K562 (cell line): ENCODE measurements around the gene EXOC4. TPM values are rescaled to one million over a fixed set of nuclear protein-coding genes. Genes with fewer than 3 reads are reported as not detected.

Experiments used
- ATAC-seq: fragments of 200-7000 bp; cut with Tn5 transposase; 3 replicates; pipeline ENCODE4 v1.9.1; 2020; ENCODE audit warnings: moderate library complexity
- BruUV-seq: library from RNA; stranded (reverse); fragments of 400-500 nt; replicated peaks from 2 replicates; lab custom pipeline; 2021; lab: Mats Ljungman, UMichigan
- CTCF ChIA-PET: fragments of 300-600 bp; formaldehyde crosslinking; extraction: SDS; loops from one replicate; lab custom pipeline; 2021; ENCODE audit warnings: low intra/inter-chr PET ratio; lab: Yijun Ruan, JAX
- POLR2A ChIA-PET: fragments of 300-600, 350-650 bp; sonication (Branson Sonifier 250); formaldehyde crosslinking; extraction: SDS; loops from one replicate; lab custom pipeline; 2021; ENCODE audit warnings: antibody characterized with exemption, inconsistent platforms; lab: Yijun Ruan, JAX
- DNase-seq, 4 experiments: peaks; one replicate each; pipeline versions ENCODE4 v3.0.0 to v3.0.0-alpha.2; 2011 to 2018; ENCODE audit warnings: low spot score in 3 of 4, mixed read lengths in 3 of 4; ENCODE audit errors: extremely low read depth in 1 of 4
- FAIRE-seq: peaks from 2 replicates; lab custom pipeline; 2011; peaks lifted over from hg19 to GRCh38; lab: Jason Lieb, UNC
- H2AFZ ChIP-seq: 2 replicates; pipeline ENCODE4 v1.6.0; 2011; ENCODE audit warnings: low read depth, low read length, control low read depth, inconsistent platforms
- H3K27ac ChIP-seq: fragments of 200-600 bp; 3 replicates; pipeline ENCODE4 v1.8.0; 2011; ENCODE audit warnings: low read depth, mild to moderate bottlenecking, control low read depth, inconsistent platforms, low read length, moderate library complexity, mixed read lengths; ENCODE audit errors: extremely low read depth
- H3K27me3 ChIP-seq, 2 experiments: fragments of 300-600 bp in 1 of 2; 2 replicates in 1 of 2; 3 replicates in 1 of 2; pipeline versions ENCODE4 v1.6.0 to v1.8.0; 2011; ENCODE audit warnings: inconsistent platforms in 2 of 2, low read length in 2 of 2, mild to moderate bottlenecking in 1 of 2, mixed read lengths in 1 of 2, moderate library complexity in 1 of 2; ENCODE audit not compliant: control insufficient read depth in 2 of 2, insufficient read depth in 2 of 2
- H3K36me3 ChIP-seq: fragments of 300-600 bp; 3 replicates; pipeline ENCODE4 v1.8.0; 2011; ENCODE audit warnings: mild to moderate bottlenecking, low read length, inconsistent platforms; ENCODE audit not compliant: control insufficient read depth, insufficient read depth
- H3K4me1 ChIP-seq, 2 experiments: fragments of 200-600 bp in 1 of 2; replicated peaks in 1 of 2; 2 replicates in 1 of 2; 3 replicates in 1 of 2; pipeline versions ENCODE4 v1.5.1 to v1.8.0; 2011; ENCODE audit warnings: inconsistent platforms in 2 of 2, low read length in 2 of 2, mild to moderate bottlenecking in 1 of 2, mixed read lengths in 1 of 2, moderate library complexity in 1 of 2; ENCODE audit not compliant: control insufficient read depth in 2 of 2, insufficient read depth in 2 of 2
- H3K4me2 ChIP-seq: 2 replicates; pipeline ENCODE4 v1.6.1; 2011; ENCODE audit warnings: low read length, control low read depth, inconsistent platforms, mixed read lengths; ENCODE audit not compliant: insufficient read depth
- H3K4me3 ChIP-seq: fragments of 200-600 bp; sonication (generic), shearing (Covaris generic); 2 replicates; pipeline ENCODE4 v1.5.1; 2016; ENCODE audit warnings: control low read depth, inconsistent platforms
- H3K79me2 ChIP-seq: fragments of 200-600 bp; 3 replicates; pipeline ENCODE4 v1.8.0; 2011; ENCODE audit warnings: low read length, inconsistent platforms; ENCODE audit not compliant: control insufficient read depth, insufficient read depth
- H3K9ac ChIP-seq, 2 experiments: 2 replicates each; pipeline versions ENCODE4 v1.6.0 to v1.6.1; 2011; ENCODE audit warnings: low read depth in 2 of 2, low read length in 2 of 2, control low read depth in 1 of 2, inconsistent platforms in 1 of 2, mild to moderate bottlenecking in 1 of 2, mixed read lengths in 1 of 2; ENCODE audit not compliant: insufficient read depth in 1 of 2
- H3K9me1 ChIP-seq: one replicate; pipeline ENCODE4 v1.6.0; 2011; ENCODE audit warnings: inconsistent platforms, mild to moderate bottlenecking, low read length, moderate library complexity; ENCODE audit not compliant: control insufficient read depth, insufficient read depth
- H3K9me3 ChIP-seq: replicated peaks from 2 replicates; pipeline ENCODE4 v1.5.1; 2011; ENCODE audit warnings: low read depth, low read length, inconsistent platforms; ENCODE audit not compliant: control insufficient read depth, insufficient read depth
- H4K20me1 ChIP-seq: replicated peaks from 2 replicates; pipeline ENCODE4 v1.6.1; 2011; ENCODE audit warnings: low read length, inconsistent platforms, mixed read lengths; ENCODE audit not compliant: control insufficient read depth, insufficient read depth
- ARHGAP35 ChIP-seq: fragments of 450-650 bp; IDR thresholded peaks from 2 replicates; pipeline ENCODE4 v1.6.1; 2018; ENCODE audit not compliant: partially characterized antibody
- BCOR ChIP-seq: fragments of 450-650 bp; IDR thresholded peaks from 2 replicates; pipeline ENCODE4 v1.6.1; 2016
- BRF2 ChIP-seq: IDR thresholded peaks from 3 replicates; pipeline ENCODE4 v1.6.1; 2011; ENCODE audit warnings: borderline replicate concordance, mild to moderate bottlenecking; ENCODE audit not compliant: insufficient read length, insufficient read depth
- EWSR1 ChIP-seq: fragments of 450-650 bp; IDR thresholded peaks from 2 replicates; pipeline ENCODE4 v1.6.1; 2018; ENCODE audit warnings: borderline replicate concordance, mild to moderate bottlenecking, low read depth, moderate library complexity; ENCODE audit not compliant: partially characterized antibody
- HMGN3 ChIP-seq: IDR thresholded peaks from 2 replicates; pipeline ENCODE4 v1.6.1; 2011; ENCODE audit warnings: borderline replicate concordance, low read depth, mild to moderate bottlenecking, mixed read lengths, low read length; ENCODE audit not compliant: insufficient read length; ENCODE audit errors: extremely low read depth
- IRF1 ChIP-seq: sonication (generic); formaldehyde crosslinking; IDR thresholded peaks from 2 replicates; pipeline ENCODE4 v1.8.0; 2022; ENCODE audit warnings: missing genetic modification reagents, mild to moderate bottlenecking, borderline replicate concordance
- KLF1 ChIP-seq: fragments of 450-650 bp; IDR thresholded peaks from 2 replicates; pipeline ENCODE4 v1.6.1; 2016; ENCODE audit warnings: missing genetic modification characterization, missing compliant biosample characterization
- MAFK ChIP-seq: IDR thresholded peaks from 2 replicates; pipeline ENCODE4 v1.6.1; 2011; ENCODE audit warnings: low read length, improper control_type of control experiment
- RBM22 ChIP-seq: fragments of 200-400 bp; formaldehyde crosslinking; IDR thresholded peaks from 2 replicates; pipeline ENCODE4 v1.6.1; 2018; ENCODE audit warnings: low read length, low read depth; ENCODE audit not compliant: poor library complexity, severe bottlenecking
- SAFB2 ChIP-seq: fragments of 200-400 bp; formaldehyde crosslinking; IDR thresholded peaks from 2 replicates; pipeline ENCODE4 v1.6.1; 2018; ENCODE audit warnings: borderline replicate concordance, low read length, low read depth, moderate library complexity; ENCODE audit not compliant: severe bottlenecking
- SMARCE1 ChIP-seq: fragments of 450-650 bp; IDR thresholded peaks from 2 replicates; pipeline ENCODE4 v1.7.1; 2016; ENCODE audit warnings: mild to moderate bottlenecking
- USF1 ChIP-seq: sonication (generic); formaldehyde crosslinking; IDR thresholded peaks from 2 replicates; pipeline ENCODE4 v1.9.0; 2022; ENCODE audit warnings: mild to moderate bottlenecking, missing genetic modification reagents
- VEZF1 ChIP-seq: fragments of 200-800 bp; sonication (Bioruptor generic); IDR thresholded peaks from 2 replicates; pipeline ENCODE4 v1.6.1; 2017; ENCODE audit warnings: missing genetic modification characterization, missing compliant biosample characterization
- ZBTB17 ChIP-seq: fragments of 450-650 bp; formaldehyde crosslinking; IDR thresholded peaks from 2 replicates; pipeline ENCODE4 v1.4.0; 2020; ENCODE audit warnings: mild to moderate bottlenecking
- ZBTB2 ChIP-seq: fragments of 450-650 bp; IDR thresholded peaks from 2 replicates; pipeline ENCODE4 v1.6.1; 2016; ENCODE audit warnings: antibody characterized with exemption
- ZFP30 ChIP-seq: fragments of 250-450 bp; sonication (Bioruptor Pico); IDR thresholded peaks from 2 replicates; pipeline ENCODE4 v1.8.0; 2022; ENCODE audit warnings: moderate library complexity, mild to moderate bottlenecking, inconsistent platforms, borderline replicate concordance
- ZNF23 ChIP-seq: fragments of 250-450 bp; sonication (Bioruptor Pico); IDR thresholded peaks from 2 replicates; pipeline ENCODE4 v1.4.0; 2020; ENCODE audit warnings: mild to moderate bottlenecking
- ZNF253 ChIP-seq: fragments of 250-450 bp; sonication (Bioruptor Pico); conservative IDR thresholded peaks from 2 replicates; pipeline ENCODE4 v1.6.1; 2021; ENCODE audit warnings: mild to moderate bottlenecking
- ZNF561 ChIP-seq: fragments of 450-650 bp; formaldehyde crosslinking; conservative IDR thresholded peaks from 2 replicates; pipeline ENCODE4 v1.4.0; 2020; ENCODE audit warnings: mild to moderate bottlenecking, moderate library complexity
- WGBS: fragments of 100-300 bp; shearing (Covaris generic); methylation state at CpG from one replicate; pipeline ENCODE4 v1.1.6; 2016; ENCODE audit warnings: low coverage, mixed read lengths; ENCODE audit not compliant: insufficient coverage; ENCODE audit errors: missing lambda C conversion rate; 5-methylcytosine and 5-hydroxymethylcytosine counted together
- in situ Hi-C: fragments of 300-500 bp; cut with MboI; formaldehyde crosslinking; loops from 4 replicates; pipeline ENCODE4 v1.15.0; 2018; ENCODE audit warnings: inconsistent platforms, mixed read lengths
- intact Hi-C: fragments of 100-400 bp; cut with micrococcal nuclease; formaldehyde crosslinking; loops from 2 replicates; pipeline ENCODE4 v1.14.2; 2022
- polyA plus RNA-seq, 8 experiments: library from polyadenylated mRNA; depleted of rRNA in 4 of 8; stranded (reverse) in 5 of 8; unstranded in 3 of 8; fragments of >200 nt; fragmentation: Nextera tagmentation in 2 of 8; fragmentation: Illumina TruSeq in 1 of 8; extraction: Ambion mirVana in 2 of 8; extraction: Trizol in 1 of 8; gene quantifications; 2 replicates each; pipeline versions ENCODE4 v1.2.1 to v1.2.3, GENCODE V29; 2011 to 2014; ENCODE audit warnings: inconsistent platforms in 1 of 8, missing spikeins in 1 of 8
- total RNA-seq, 7 experiments: library from RNA; depleted of rRNA in 6 of 7; stranded (reverse); fragments of >200 nt in 6 of 7; fragmentation: Illumina TruSeq in 2 of 7; extraction: Trizol in 2 of 7; gene quantifications; 2 replicates each; pipeline versions ENCODE4 v1.2.1 to v1.2.3, GENCODE V29; 2011 to 2021; ENCODE audit warnings: low replicate concordance in 1 of 7

The EXOC4 gene
- total and polyA plus RNA-seq, 9 of the 15 experiments (the other 6 are each of a cell fraction or from before 2014, with no cell fraction given), result 18.5 to 73.1 (median 46.6) TPM

- intact Hi-C loops, result no loop called here
- FAIRE-seq, result no peak
- CTCF ChIA-PET, result no interaction called here
- TF ChIP-seq USF1, result no peak
- TF ChIP-seq HMGN3, result no peak
- no peak for TF ChIP-seq BCOR
- no peak for TF ChIP-seq VEZF1 (CRISPR knock-in tag)
- no peak for TF ChIP-seq SMARCE1
- TF ChIP-seq KLF1, result no peak
- no peak for TF ChIP-seq ZFP30 (CRISPR knock-in tag)
- no peak for TF ChIP-seq EWSR1
- TF ChIP-seq ZBTB17 (CRISPR knock-in tag), result no peak
- no peak for TF ChIP-seq SAFB2
- no peak for TF ChIP-seq BRF2
- TF ChIP-seq ZNF561, result no peak
- no peak for TF ChIP-seq MAFK
- TF ChIP-seq ARHGAP35, result no peak
- no peak for TF ChIP-seq IRF1
- no peak for TF ChIP-seq RBM22
- TF ChIP-seq ZNF23 (CRISPR knock-in tag), result no peak
- TF ChIP-seq ZNF253 (CRISPR knock-in tag), result no peak
- TF ChIP-seq ZBTB2, result no peak
Observed at GRCh38 chr7:133750287-133750686, 497.4 kb downstream of the EXOC4 start.

More at GRCh38 chr7:133750287-133750686, 497.4 kb downstream of the EXOC4 start:
- no peaks in the 10 kb centered on the region for H3K27me3 ChIP-seq
- H3K4me1 ChIP-seq, result no peaks in the 10 kb centered on the region
- no peak overlapping the region for H3K4me2 ChIP-seq
- no peaks in the 10 kb centered on the region for H3K9me1 ChIP-seq
- no peaks in the 10 kb centered on the region; the same call in 1 of the 2 replicates for H4K20me1 ChIP-seq
- POLR2A ChIA-PET, result interaction anchor here (1.0 kb wide), 1 partner anchor 11 kb away, joined by 6 read pairs; no protein-coding TSS in a partner anchor
- no TSS peak for BruUV-seq
- in situ Hi-C loops, result no loop called here
- WGBS, result 12% methylated on average over 3 of the region's 3 CpGs
- no peak overlapping the region for H3K27ac ChIP-seq
- H3K9me3 ChIP-seq, result no peaks in the 10 kb centered on the region
- DNase-seq (no peak), ATAC-seq (no peak)
- no peaks in the 10 kb centered on the region for H3K79me2 ChIP-seq
- no peak overlapping the region for H3K4me3 ChIP-seq
- no peak overlapping the region for H2AFZ ChIP-seq
- H3K9ac ChIP-seq, result no peak overlapping the region
- H3K36me3 ChIP-seq, result no peaks in the 10 kb centered on the region
